ENCODE measurements around the gene EXOC3L2. TPM values are rescaled to one million over a fixed set of nuclear protein-coding genes. Genes with fewer than 3 reads are reported as not detected.
"Not testable (repeated sequence)": the region's sequence is repeated elsewhere in the genome, so short reads cannot be mapped to it uniquely, and the experiment has no call there.

The EXOC3L2 gene
- total RNA-seq, 1 experiment from 2014 or later, result not detected

DNA sequence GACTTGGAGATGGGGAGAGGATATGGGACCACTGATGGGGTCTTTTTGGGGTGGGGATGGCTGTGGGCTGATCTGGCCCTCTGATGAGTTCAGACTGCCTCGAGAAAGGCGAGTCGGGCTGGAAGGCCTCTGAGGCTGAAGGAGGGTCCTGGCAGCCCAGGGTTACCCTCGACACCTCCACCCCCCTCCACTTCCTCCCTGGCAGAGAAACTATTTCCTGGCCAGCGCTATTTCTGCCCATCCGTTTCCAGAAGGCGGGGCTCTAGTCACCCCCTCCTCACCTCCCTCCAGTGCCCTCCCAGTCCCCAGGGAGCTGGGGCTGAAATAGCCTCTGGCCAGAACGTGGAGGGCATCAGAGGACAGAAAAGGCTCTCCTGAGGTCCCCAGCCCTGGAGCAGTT lies 9.7 kb downstream of the EXOC3L2 start:
- POLR2A ChIA-PET (ENCODE audit: low non-redundant PET), result no interaction called here
- no peak overlapping the region for H3K27ac ChIP-seq (ENCODE audit: low read depth, low read length, poor library complexity, severe bottlenecking)
- no peak for DNase-seq (ENCODE audit: low spot score)
- intact Hi-C loops (cut with micrococcal nuclease; ENCODE audit: unreplicated experiment), result no loop called here
- CTCF ChIA-PET, result no interaction called here
- peaks cover 39% of the 10 kb centered on the region for H3K27me3 ChIP-seq (replicated peaks; ENCODE audit: insufficient read depth, low read depth, low read length, poor library complexity)
- BruUV-seq (replicated peaks), result no TSS peak
- H3K4me1 ChIP-seq (ENCODE audit: insufficient read depth, low read length, poor library complexity, severe bottlenecking), result no peaks in the 10 kb centered on the region
- H3K9me3 ChIP-seq (ENCODE audit: low read depth, low read length, poor library complexity, severe bottlenecking), result no peaks in the 10 kb centered on the region
- TF ChIP-seq, protein P1, sequence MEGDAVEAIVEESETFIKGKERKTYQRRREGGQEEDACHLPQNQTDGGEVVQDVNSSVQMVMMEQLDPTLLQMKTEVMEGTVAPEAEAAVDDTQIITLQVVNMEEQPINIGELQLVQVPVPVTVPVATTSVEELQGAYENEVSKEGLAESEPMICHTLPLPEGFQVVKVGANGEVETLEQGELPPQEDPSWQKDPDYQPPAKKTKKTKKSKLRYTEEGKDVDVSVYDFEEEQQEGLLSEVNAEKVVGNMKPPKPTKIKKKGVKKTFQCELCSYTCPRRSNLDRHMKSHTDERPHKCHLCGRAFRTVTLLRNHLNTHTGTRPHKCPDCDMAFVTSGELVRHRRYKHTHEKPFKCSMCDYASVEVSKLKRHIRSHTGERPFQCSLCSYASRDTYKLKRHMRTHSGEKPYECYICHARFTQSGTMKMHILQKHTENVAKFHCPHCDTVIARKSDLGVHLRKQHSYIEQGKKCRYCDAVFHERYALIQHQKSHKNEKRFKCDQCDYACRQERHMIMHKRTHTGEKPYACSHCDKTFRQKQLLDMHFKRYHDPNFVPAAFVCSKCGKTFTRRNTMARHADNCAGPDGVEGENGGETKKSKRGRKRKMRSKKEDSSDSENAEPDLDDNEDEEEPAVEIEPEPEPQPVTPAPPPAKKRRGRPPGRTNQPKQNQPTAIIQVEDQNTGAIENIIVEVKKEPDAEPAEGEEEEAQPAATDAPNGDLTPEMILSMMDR (conservative IDR thresholded peaks at IDR 0.05; ENCODE audit: low read depth, low read length), result no peak
- TF ChIP-seq EZH2 (IDR thresholded peaks at IDR 0.05; ENCODE audit: borderline replicate concordance, low read depth, low read length, poor library complexity, severe bottlenecking), result no peak
- H3K36me3 ChIP-seq (ENCODE audit: insufficient read depth, low read length, poor library complexity, severe bottlenecking), result no peaks in the 10 kb centered on the region
- H3K4me3 ChIP-seq (ENCODE audit: low read depth, low read length, poor library complexity, severe bottlenecking), result no peak overlapping the region

DNA sequence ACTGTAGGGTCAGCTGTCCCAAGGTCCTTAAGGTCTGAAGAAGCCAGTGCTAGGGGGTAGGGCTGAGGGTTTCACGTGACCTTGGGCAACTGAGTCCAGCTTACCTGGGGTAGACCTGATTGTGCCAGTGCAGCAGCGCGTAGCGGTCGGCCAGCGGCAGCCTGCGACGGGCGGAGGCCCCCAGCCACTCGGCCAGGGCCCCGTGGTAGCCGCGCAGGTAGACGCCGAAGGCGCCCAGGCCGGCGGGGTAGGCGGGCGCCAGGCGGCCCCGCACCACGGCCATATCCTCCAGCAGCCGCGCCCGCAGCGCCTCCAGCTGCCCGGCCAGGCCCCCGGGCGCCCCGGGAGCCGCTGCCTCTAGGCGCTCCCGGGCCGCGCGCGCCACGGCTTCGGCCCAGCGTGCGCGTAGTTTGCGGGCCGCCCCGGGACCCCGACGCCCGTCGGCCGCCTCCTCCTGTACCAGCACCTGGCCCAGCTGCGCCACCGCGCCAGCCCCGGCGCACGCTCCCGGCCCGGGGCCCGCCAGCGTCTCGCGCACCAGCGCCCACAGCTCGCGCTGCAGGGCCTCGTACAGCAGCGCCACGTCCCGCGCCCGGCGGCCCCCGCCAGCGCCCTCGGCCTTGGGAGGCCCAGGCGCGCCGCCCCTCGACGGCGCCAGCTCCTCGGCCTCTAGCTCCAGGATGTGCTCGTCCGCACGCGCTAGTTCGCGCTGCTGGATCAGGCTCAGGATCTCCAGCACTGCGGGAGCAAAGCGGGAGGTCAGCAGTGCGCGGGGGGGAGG lies 10.9 kb downstream of the EXOC3L2 start:
- Histone ChIP-seq H3K27ac (ENCODE audit: low read depth, low read length, poor library complexity, severe bottlenecking) (no peak overlapping the region), H3K4me1 (ENCODE audit: insufficient read depth, low read length, poor library complexity, severe bottlenecking) (no peaks in the 10 kb centered on the region), H3K27me3 (replicated peaks; ENCODE audit: insufficient read depth, low read depth, low read length, poor library complexity) (peaks cover 39% of the 10 kb centered on the region), H3K36me3 (ENCODE audit: insufficient read depth, low read length, poor library complexity, severe bottlenecking) (no peaks in the 10 kb centered on the region), H3K4me3 (ENCODE audit: low read depth, low read length, poor library complexity, severe bottlenecking) (no peak overlapping the region), H3K9me3 (ENCODE audit: low read depth, low read length, poor library complexity, severe bottlenecking) (no peaks in the 10 kb centered on the region)
- intact Hi-C loops (cut with micrococcal nuclease; ENCODE audit: unreplicated experiment), result no loop called here
- no peak for DNase-seq (ENCODE audit: low spot score)
- POLR2A ChIA-PET (ENCODE audit: low non-redundant PET), result no interaction called here
- no TSS peak for BruUV-seq (replicated peaks)
- CTCF ChIA-PET, result no interaction called here
- TF ChIP-seq EZH2 (IDR thresholded peaks at IDR 0.05; ENCODE audit: borderline replicate concordance, low read depth, low read length, poor library complexity, severe bottlenecking), result no peak
- TF ChIP-seq, protein P1 (conservative IDR thresholded peaks at IDR 0.05; ENCODE audit: low read depth, low read length), result no peak

DNA sequence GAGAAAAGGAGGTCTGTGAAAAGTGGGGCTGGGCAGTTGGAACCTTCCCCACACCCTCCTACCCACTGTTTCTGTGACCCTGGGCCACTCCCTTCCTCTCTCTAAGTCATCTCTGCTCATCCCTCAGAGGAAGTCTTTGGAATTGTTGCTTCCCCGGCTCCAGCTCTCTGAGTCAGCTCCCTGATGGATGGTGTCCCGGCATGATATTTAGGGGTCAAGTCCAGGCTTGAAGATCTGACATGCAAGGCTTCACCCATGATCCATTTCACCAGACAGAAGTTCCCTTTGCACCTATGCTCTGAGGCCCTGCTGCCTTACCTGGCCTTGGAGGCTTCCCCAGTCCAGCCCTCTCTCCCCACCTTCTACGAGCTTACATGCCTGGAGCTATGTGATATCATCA lies 13.3 kb downstream of the EXOC3L2 start:
- POLR2A ChIA-PET (ENCODE audit: low non-redundant PET), result no interaction called here
- no TSS peak for BruUV-seq (replicated peaks)
- Histone ChIP-seq H3K36me3 (ENCODE audit: insufficient read depth, low read length, poor library complexity, severe bottlenecking) (no peaks in the 10 kb centered on the region), H3K4me1 (ENCODE audit: insufficient read depth, low read length, poor library complexity, severe bottlenecking) (no peaks in the 10 kb centered on the region), H3K27ac (ENCODE audit: low read depth, low read length, poor library complexity, severe bottlenecking) (no peak overlapping the region), H3K9me3 (ENCODE audit: low read depth, low read length, poor library complexity, severe bottlenecking) (no peaks in the 10 kb centered on the region), H3K27me3 (replicated peaks; ENCODE audit: insufficient read depth, low read depth, low read length, poor library complexity) (peaks cover 28% of the 10 kb centered on the region), H3K4me3 (ENCODE audit: low read depth, low read length, poor library complexity, severe bottlenecking) (no peak overlapping the region)
- intact Hi-C loops (cut with micrococcal nuclease; ENCODE audit: unreplicated experiment), result no loop called here
- DNase-seq (ENCODE audit: low spot score), result no peak
- TF ChIP-seq, protein P1 (conservative IDR thresholded peaks at IDR 0.05; ENCODE audit: low read depth, low read length), result no peak
- TF ChIP-seq EZH2 (IDR thresholded peaks at IDR 0.05; ENCODE audit: borderline replicate concordance, low read depth, low read length, poor library complexity, severe bottlenecking), result no peak
- CTCF ChIA-PET, result interaction anchor here (0.5 kb wide), 1 partner anchor 129 kb away, joined by 5 read pairs; no protein-coding TSS in a partner anchor

DNA sequence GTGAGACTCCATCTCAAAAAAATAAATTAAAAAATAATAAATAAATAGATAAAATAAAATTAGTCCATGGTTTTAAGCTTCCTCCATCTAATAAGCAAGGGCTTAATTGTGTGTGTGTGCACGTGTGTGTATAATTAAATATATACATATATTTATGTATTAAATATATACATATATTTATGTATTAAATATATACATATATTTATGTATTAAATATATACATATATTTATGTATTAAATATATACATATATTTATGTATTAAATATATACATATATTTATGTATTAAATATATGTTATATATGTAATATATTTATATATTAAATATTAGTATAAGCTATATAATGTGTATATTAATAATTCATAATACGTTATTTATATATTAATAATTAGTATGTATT lies 16.2 kb downstream of the EXOC3L2 start:
- DNase-seq (ENCODE audit: low spot score); H3K36me3 ChIP-seq (ENCODE audit: insufficient read depth, low read length, poor library complexity, severe bottlenecking); H3K4me3 ChIP-seq (ENCODE audit: low read depth, low read length, poor library complexity, severe bottlenecking); CTCF ChIA-PET; POLR2A ChIA-PET (ENCODE audit: low non-redundant PET); H3K4me1 ChIP-seq (ENCODE audit: insufficient read depth, low read length, poor library complexity, severe bottlenecking); H3K27ac ChIP-seq (ENCODE audit: low read depth, low read length, poor library complexity, severe bottlenecking); BruUV-seq (replicated peaks); intact Hi-C loops (cut with micrococcal nuclease; ENCODE audit: unreplicated experiment); H3K9me3 ChIP-seq (ENCODE audit: low read depth, low read length, poor library complexity, severe bottlenecking): not testable (repeated sequence)
- peaks cover 12% of the 10 kb centered on the region for H3K27me3 ChIP-seq (replicated peaks; ENCODE audit: insufficient read depth, low read depth, low read length, poor library complexity)

Data from A673 (cell line).